Immature natural killer cell (primary cell): Measurements from ENCODE around the gene KAT5. TPM values are rescaled to one million over a fixed set of nuclear protein-coding genes. Genes with fewer than 3 reads are reported as not detected.
"Not testable (repeated sequence)": the region's sequence is repeated elsewhere in the genome, so short reads cannot be mapped to it uniquely, and the experiment has no call there.

Source experiments
- DNase-seq, 3 donors: peaks; one replicate each; pipeline ENCODE4 v3.0.0; 2022; ENCODE audit warnings: mixed read lengths in 1 of 3
- H3K27ac Mint-ChIP-seq, 6 donors: one replicate each; pipeline ENCODE4 v1.8.0; 2020; ENCODE audit warnings: mixed read lengths in 6 of 6, mild to moderate bottlenecking in 5 of 6, inconsistent platforms in 4 of 6, moderate library complexity in 3 of 6
- H3K27me3 Mint-ChIP-seq, 3 donors: one replicate each; pipeline ENCODE4 v1.8.0; 2020 to 2021; ENCODE audit warnings: low read depth in 3 of 3, mild to moderate bottlenecking in 3 of 3, mixed read lengths in 3 of 3, moderate library complexity in 3 of 3, inconsistent platforms in 1 of 3
- H3K36me3 Mint-ChIP-seq, 3 donors: one replicate each; pipeline ENCODE4 v1.8.0; 2020; ENCODE audit warnings: mixed read lengths in 3 of 3, inconsistent platforms in 2 of 3, mild to moderate bottlenecking in 2 of 3
- H3K4me1 Mint-ChIP-seq, 2 donors: one replicate each; pipeline ENCODE4 v1.8.0; 2020; ENCODE audit warnings: inconsistent platforms in 2 of 2, mild to moderate bottlenecking in 2 of 2, mixed read lengths in 2 of 2, moderate library complexity in 1 of 2
- H3K4me3 Mint-ChIP-seq, 5 donors: one replicate each; pipeline ENCODE4 v1.8.0; 2020; ENCODE audit warnings: mild to moderate bottlenecking in 5 of 5, mixed read lengths in 5 of 5, inconsistent platforms in 3 of 5, moderate library complexity in 3 of 5
- H3K9me3 Mint-ChIP-seq, 6 donors: one replicate each; pipeline ENCODE4 v1.8.0; 2020; ENCODE audit warnings: mild to moderate bottlenecking in 6 of 6, mixed read lengths in 6 of 6, inconsistent platforms in 4 of 6, moderate library complexity in 3 of 6
- polyA plus RNA-seq, 3 donors: library from polyadenylated mRNA; unstranded; fragments of 300-500 nt; fragmentation: Illumina TruSeq; gene quantifications; one replicate each; pipeline ENCODE4 v1.2.3, GENCODE V29; 2021

KAT5 gene
- polyA plus RNA-seq, 3 donors from 2014 or later: 41.8 to 49.4 (median 47.7) TPM

DNA sequence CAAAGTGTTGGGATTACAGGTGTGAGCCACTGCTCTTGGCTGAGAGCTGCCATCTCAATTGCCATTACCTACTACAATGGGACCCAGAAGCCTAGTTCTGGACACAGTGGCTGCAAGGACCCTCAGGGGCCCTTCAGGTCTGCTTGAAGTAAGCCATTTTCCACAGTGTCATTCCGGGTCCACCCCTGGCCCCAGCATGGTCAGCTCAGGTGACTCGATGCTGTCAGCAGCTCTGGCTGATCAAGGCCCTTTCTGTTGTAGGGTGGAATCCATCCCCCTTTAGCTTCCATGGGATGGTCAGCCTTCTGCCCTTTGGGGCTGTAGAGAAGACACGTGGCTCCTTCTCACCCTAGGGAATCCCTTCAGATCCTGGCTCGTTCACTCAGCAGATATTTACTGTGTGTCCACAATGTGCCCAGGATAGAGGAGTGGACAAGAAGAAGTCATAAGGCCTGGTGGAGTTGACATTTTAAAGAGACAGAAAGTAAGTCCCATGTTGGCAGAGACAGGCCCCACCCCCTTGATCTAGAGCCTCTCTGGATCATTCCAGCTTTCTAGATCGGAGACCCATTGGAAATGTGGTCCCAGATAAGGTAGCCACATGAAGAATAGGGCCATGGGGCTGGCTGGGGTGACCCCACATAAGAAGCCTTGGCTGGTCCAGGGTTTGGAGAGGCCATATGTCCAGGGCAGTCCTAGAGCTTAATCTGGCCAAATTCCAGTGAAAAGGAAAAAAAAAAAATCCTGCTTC is 15.1 kb upstream of the KAT5 start:
- Mint-ChIP-seq H3K4me3 (no peak overlapping the region), H3K36me3 (no peaks in the 10 kb centered on the region), H3K9me3 (no peaks in the 10 kb centered on the region), H3K27me3 (peaks cover 1 to 5% (median 2%) of the 10 kb centered on the region in 3 donors), H3K27ac (no peak overlapping the region), H3K4me1 (peaks cover 30% of the 10 kb centered on the region in 2 donors)
- DNase-seq: no peak

DNA sequence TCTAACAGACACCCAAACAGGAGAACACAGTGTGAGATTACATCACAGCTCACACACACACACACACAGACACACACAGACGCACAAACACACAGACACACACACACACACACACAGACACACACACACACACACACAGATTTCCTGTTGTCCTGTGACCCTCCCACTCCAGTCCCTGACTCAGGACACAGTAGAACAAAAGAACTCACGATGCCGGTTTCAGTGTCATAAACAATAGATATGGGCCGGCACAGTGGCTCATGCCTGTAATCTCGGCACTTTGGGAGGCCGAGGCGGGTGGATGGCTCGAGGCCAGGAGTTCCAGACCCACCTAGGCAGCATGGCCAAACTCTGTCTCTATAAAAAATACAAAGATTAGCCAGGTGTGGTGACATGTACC is 13.8 kb upstream of the KAT5 start:
- H3K27me3 Mint-ChIP-seq: peaks cover 1 to 7% (median 6%) of the 10 kb centered on the region in 3 donors
- peak overlapping the region in 1 of 6 donors; percentile 46 for H3K27ac Mint-ChIP-seq
- H3K4me1 Mint-ChIP-seq: peaks cover 26 to 28% of the 10 kb centered on the region in 2 donors
- H3K36me3 Mint-ChIP-seq: no peaks in the 10 kb centered on the region
- no peaks in the 10 kb centered on the region for H3K9me3 Mint-ChIP-seq
- H3K4me3 Mint-ChIP-seq: peak overlapping the region in 1 of 5 donors; percentile 39
- no peak for DNase-seq

DNA sequence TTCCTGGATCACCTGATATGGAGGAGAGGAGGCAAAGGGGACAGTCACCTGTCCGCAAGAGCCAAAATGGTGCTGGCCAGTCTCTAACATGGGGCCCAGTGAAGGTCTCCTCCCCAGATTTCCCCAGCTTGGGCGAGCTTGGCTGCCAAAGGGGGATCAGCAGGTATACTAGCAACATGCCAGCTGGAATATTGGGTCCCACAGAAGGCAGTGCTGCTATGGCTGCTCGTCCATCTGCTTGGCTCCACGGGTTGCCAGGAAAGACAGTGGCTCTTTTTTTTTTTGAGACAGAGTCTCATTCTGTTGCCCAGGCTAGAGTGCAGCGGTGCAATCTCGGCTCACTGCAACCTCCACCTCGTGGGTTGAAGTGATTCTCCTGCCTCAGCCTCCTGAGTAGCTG is 12.7 kb upstream of the KAT5 start:
- no peaks in the 10 kb centered on the region for H3K9me3 Mint-ChIP-seq

GRCh38 chr11:65700399-65700798 is 11.7 kb upstream of the KAT5 start:
- Mint-ChIP-seq H3K9me3 (no peaks in the 10 kb centered on the region), H3K4me1 (peaks cover 6 to 9% of the 10 kb centered on the region in 2 donors), H3K4me3 (no peak overlapping the region), H3K27ac (no peak overlapping the region), H3K27me3 (peaks cover 1 to 7% (median 2%) of the 10 kb centered on the region in 3 donors), H3K36me3 (no peaks in the 10 kb centered on the region)
- DNase-seq: no peak

More for the DNA sequence above, 12.7 kb upstream of the KAT5 start:
- H3K27me3 Mint-ChIP-seq: peaks cover 1 to 7% (median 4%) of the 10 kb centered on the region in 3 donors
- no peak overlapping the region for H3K27ac Mint-ChIP-seq
- peaks cover 17 to 20% of the 10 kb centered on the region in 2 donors for H3K4me1 Mint-ChIP-seq
- no peak for DNase-seq
- H3K36me3 Mint-ChIP-seq: no peaks in the 10 kb centered on the region
- no peak overlapping the region for H3K4me3 Mint-ChIP-seq

GRCh38 chr11:65701686-65702085 is 10.4 kb upstream of the KAT5 start:
- Mint-ChIP-seq H3K27me3 (peaks cover 1 to 7% (median 2%) of the 10 kb centered on the region in 3 donors), H3K36me3 (no peaks in the 10 kb centered on the region), H3K4me1 (peaks cover 6% of the 10 kb centered on the region in 2 donors), H3K27ac (no peak overlapping the region), H3K9me3 (no peaks in the 10 kb centered on the region), H3K4me3 (no peak overlapping the region)
- DNase-seq: no peak

GRCh38 chr11:65703846-65704245 is 8.2 kb upstream of the KAT5 start:
- peaks cover 5 to 12% of the 10 kb centered on the region in 2 donors for H3K4me1 Mint-ChIP-seq

DNA sequence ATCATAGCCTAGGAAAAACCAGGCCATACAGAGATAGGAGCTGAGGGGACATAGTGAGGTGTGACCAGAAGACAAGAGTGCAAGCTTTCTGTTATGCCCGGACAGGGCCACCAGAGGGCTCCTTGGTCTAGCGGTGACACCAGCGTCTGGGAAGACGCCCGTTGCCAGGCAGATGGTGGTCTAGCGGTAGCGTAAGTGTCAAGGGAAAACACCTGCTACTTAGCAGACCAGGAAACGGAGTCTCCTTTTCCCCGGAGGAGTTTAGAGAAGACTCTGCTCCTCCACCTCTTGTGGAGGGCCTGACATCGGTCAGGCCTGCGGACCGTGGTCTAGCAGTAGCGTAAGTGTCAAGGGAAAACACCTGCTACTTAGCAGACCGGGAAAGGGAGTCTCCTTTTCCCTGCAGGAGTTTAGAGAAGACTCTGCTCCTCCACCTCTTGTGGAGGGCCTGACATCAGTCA is 5.7 kb upstream of the KAT5 start:
- Mint-ChIP-seq H3K27me3 (peaks cover 0 to 10% (median 3%) of the 10 kb centered on the region in 3 donors), H3K4me1 (peaks cover 8 to 12% of the 10 kb centered on the region in 2 donors), H3K4me3 (peak overlapping the region in 3 of 5 donors; percentile 29 to 53 (median 48)), H3K27ac (peak overlapping the region in 2 of 6 donors; percentile 7 to 61)
- peak; percentile 71 to 73 (median 71) for DNase-seq
- H3K36me3 Mint-ChIP-seq, H3K9me3 Mint-ChIP-seq: not testable (repeated sequence)

More at GRCh38 chr11:65703846-65704245, 8.2 kb upstream of the KAT5 start:
- Mint-ChIP-seq H3K4me3 (no peak overlapping the region), H3K9me3 (no peaks in the 10 kb centered on the region), H3K36me3 (no peaks in the 10 kb centered on the region), H3K27me3 (peaks cover 1 to 10% (median 2%) of the 10 kb centered on the region in 3 donors), H3K27ac (no peak overlapping the region)
- no peak for DNase-seq

GRCh38 chr11:65707002-65707401 is 5.0 kb upstream of the KAT5 start:
- H3K36me3 Mint-ChIP-seq, H3K9me3 Mint-ChIP-seq, DNase-seq: not testable (repeated sequence)
- Mint-ChIP-seq H3K4me3 (peak overlapping the region in 1 of 5 donors; percentile 19), H3K27ac (peak overlapping the region in 4 of 6 donors; percentile 7 to 53 (median 24)), H3K4me1 (peaks cover 12 to 19% of the 10 kb centered on the region in 2 donors), H3K27me3 (peaks cover 3 to 12% (median 9%) of the 10 kb centered on the region in 3 donors)

- no peaks in the 10 kb centered on the region for H3K36me3 Mint-ChIP-seq
- peaks cover 20 to 27% of the 10 kb centered on the region in 2 donors for H3K4me1 Mint-ChIP-seq
- no peaks in the 10 kb centered on the region for H3K9me3 Mint-ChIP-seq
- no peak overlapping the region for H3K4me3 Mint-ChIP-seq
- DNase-seq: no peak
- no peak overlapping the region for H3K27ac Mint-ChIP-seq
- peaks cover 8 to 12% (median 11%) of the 10 kb centered on the region in 3 donors for H3K27me3 Mint-ChIP-seq
Observed at GRCh38 chr11:65708451-65708850, 3.6 kb upstream of the KAT5 start.

- Mint-ChIP-seq H3K36me3 (peaks cover 3 to 7% (median 3%) of the 10 kb centered on the region in 3 donors), H3K9me3 (no peaks in the 10 kb centered on the region), H3K4me1 (peaks cover 27% of the 10 kb centered on the region in 2 donors), H3K27ac (no peak overlapping the region), H3K4me3 (no peak overlapping the region), H3K27me3 (peaks cover 10 to 13% (median 11%) of the 10 kb centered on the region in 3 donors)
- no peak for DNase-seq
Observed at GRCh38 chr11:65709661-65710060, 2.4 kb upstream of the KAT5 start.

DNA sequence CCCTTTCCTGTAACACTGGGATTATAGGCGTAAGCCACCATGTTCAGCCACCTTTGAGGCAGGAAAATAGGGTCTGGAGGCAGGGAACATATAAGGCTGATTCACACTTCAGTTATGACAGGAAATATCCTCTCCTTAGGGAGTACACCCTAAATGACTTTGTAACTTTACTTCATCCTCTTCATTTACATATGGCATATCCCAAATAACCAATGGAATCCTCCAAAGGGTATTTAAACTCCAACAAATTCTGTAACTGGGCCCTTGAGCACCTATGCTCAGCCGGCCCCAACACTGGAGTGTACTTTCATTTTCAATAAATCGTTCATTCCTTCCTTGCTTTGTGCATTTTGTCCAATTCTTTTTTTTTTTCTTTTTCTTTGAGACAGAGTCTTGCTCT is 1.6 kb upstream of the KAT5 start:
- Mint-ChIP-seq H3K9me3 (no peaks in the 10 kb centered on the region), H3K36me3 (peaks cover 9 to 14% (median 9%) of the 10 kb centered on the region in 3 donors), H3K4me1 (peaks cover 27% of the 10 kb centered on the region in 2 donors), H3K4me3 (peak overlapping the region in 2 of 5 donors; percentile 4 to 32), H3K27ac (peak overlapping the region in 1 of 6 donors; percentile 26), H3K27me3 (peaks cover 10 to 15% (median 11%) of the 10 kb centered on the region in 3 donors)
- no peak for DNase-seq

DNA sequence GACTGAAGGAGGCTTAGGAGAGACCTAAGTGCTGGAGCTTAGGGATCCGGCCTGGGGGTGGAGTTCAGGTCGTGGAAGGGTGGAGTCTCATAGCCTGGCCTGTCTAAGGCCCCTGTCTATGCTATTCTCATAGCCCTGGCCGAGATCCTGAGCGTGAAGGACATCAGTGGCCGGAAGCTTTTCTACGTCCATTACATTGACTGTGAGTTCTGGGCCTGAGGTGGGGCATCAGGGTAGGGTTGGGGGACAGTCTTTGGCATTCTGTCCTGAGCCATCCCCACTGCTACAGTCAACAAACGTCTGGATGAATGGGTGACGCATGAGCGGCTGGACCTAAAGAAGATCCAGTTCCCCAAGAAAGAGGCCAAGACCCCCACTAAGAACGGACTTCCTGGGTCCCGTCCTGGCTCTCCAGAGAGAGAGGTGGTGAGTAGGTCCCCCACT is 603 bp downstream of the KAT5 start:
- Mint-ChIP-seq H3K27me3 (peaks cover 10 to 18% (median 10%) of the 10 kb centered on the region in 3 donors), H3K4me1 (peaks cover 19 to 30% of the 10 kb centered on the region in 2 donors)

DNA sequence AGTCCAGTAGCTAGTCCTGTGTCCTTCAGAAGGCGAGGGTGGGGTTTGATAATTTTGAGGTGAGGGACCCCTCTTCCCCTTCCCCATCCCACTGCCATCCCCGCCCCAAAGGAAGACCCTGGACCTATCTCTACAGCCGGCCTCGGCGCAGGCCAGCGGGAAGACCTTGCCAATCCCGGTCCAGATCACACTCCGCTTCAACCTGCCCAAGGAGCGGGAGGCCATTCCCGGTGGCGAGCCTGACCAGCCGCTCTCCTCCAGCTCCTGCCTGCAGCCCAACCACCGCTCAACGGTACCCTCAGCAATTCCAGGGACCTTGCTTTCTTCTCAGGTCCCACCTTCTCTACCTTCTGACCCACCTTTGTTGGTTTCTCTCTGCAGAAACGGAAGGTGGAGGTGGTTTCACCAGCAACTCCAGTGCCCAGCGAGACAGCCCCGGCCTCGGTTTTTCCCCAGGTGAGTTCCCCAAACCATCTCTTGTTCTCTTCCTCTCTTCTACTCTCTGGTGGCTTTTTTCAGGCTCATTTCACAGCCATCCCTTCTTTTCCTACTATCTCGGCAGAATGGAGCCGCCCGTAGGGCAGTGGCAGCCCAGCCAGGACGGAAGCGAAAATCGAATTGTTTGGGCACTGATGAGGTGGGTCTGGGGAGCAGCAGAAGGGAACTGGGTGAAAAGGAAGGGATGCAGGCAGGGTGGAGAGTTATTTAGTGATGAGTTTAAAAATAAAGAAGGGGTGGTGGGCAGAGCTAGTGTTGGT is 1.3 kb downstream of the KAT5 start:
- no peak for DNase-seq
- no peaks in the 10 kb centered on the region for H3K9me3 Mint-ChIP-seq
- H3K4me1 Mint-ChIP-seq: peaks cover 23 to 30% of the 10 kb centered on the region in 2 donors
- peak overlapping the region in 5 of 6 donors; percentile 50 to 99 (median 83) for H3K27ac Mint-ChIP-seq
- peak overlapping the region; percentile 27 to 95 (median 80) for H3K4me3 Mint-ChIP-seq
- H3K36me3 Mint-ChIP-seq: peaks cover 12 to 29% (median 13%) of the 10 kb centered on the region in 3 donors
- H3K27me3 Mint-ChIP-seq: peaks cover 9 to 18% (median 10%) of the 10 kb centered on the region in 3 donors

More for the DNA sequence above, 603 bp downstream of the KAT5 start:
- Mint-ChIP-seq H3K27ac (peak overlapping the region; percentile 97 to 100 (median 99)), H3K4me3 (peak overlapping the region; percentile 91 to 98 (median 94)), H3K9me3 (no peaks in the 10 kb centered on the region), H3K36me3 (peaks cover 12 to 26% (median 13%) of the 10 kb centered on the region in 3 donors)
- no peak for DNase-seq
